CD4-positive, alpha-beta T cell treated with Interferon gamma for 1 hour (primary cell): ENCODE results near the gene SLC23A2.
"Not testable (repeated sequence)": the region's sequence is repeated elsewhere in the genome, so short reads cannot be mapped to it uniquely, and the experiment has no call there.

Source experiments
- DNase-seq: peaks from one replicate; pipeline ENCODE4 v3.0.0-alpha.2; 2020

The SLC23A2 gene

GRCh38 chr20:5001174-5002076 is at the start of gene SLC23A2:
Gene SLC23A2 (minus strand): TSS chr20:5001510. CDS start chr20:4932562, 68,948 bp downstream.
- DNase-seq, result peak; percentile 52

- no peak for DNase-seq
Measured at GRCh38 chr20:5046656-5047339, 45.5 kb upstream of the SLC23A2 start.

- no peak for DNase-seq
Measured at GRCh38 chr20:5045906-5046305, 44.6 kb upstream of the SLC23A2 start.

GRCh38 chr20:5044075-5044620 is 42.8 kb upstream of the SLC23A2 start:
- no peak for DNase-seq

GRCh38 chr20:5041433-5041832 is 40.1 kb upstream of the SLC23A2 start:
- DNase-seq, result no peak

- no peak for DNase-seq
Measured at GRCh38 chr20:5040345-5040744, 39.0 kb upstream of the SLC23A2 start.

- no peak for DNase-seq
Measured at GRCh38 chr20:5039889-5040288, 38.6 kb upstream of the SLC23A2 start.

GRCh38 chr20:5039255-5039657 is 37.9 kb upstream of the SLC23A2 start:
- DNase-seq, result peak; percentile 38

GRCh38 chr20:5036828-5037227 is 35.5 kb upstream of the SLC23A2 start:
- DNase-seq, result no peak

- not testable (repeated sequence) for DNase-seq
Measured at GRCh38 chr20:5035518-5035917, 34.2 kb upstream of the SLC23A2 start.

- DNase-seq, result no peak
Measured at GRCh38 chr20:5033566-5033965, 32.3 kb upstream of the SLC23A2 start.

GRCh38 chr20:5031701-5032100 is 30.4 kb upstream of the SLC23A2 start:
- DNase-seq, result not testable (repeated sequence)

- DNase-seq, result no peak
Measured at GRCh38 chr20:5031206-5031557, 29.9 kb upstream of the SLC23A2 start.

GRCh38 chr20:5030348-5031205 is 29.3 kb upstream of the SLC23A2 start:
- DNase-seq, result no peak

GRCh38 chr20:5028258-5029059 is 27.1 kb upstream of the SLC23A2 start:
- not testable (repeated sequence) for DNase-seq

- DNase-seq, result no peak
Measured at GRCh38 chr20:5024982-5025381, 23.7 kb upstream of the SLC23A2 start.

- no peak for DNase-seq
Measured at GRCh38 chr20:5024103-5024502, 22.8 kb upstream of the SLC23A2 start.

GRCh38 chr20:5023171-5023570 is 21.9 kb upstream of the SLC23A2 start:
- DNase-seq, result not testable (repeated sequence)

- no peak for DNase-seq
Measured at GRCh38 chr20:5020760-5021159, 19.4 kb upstream of the SLC23A2 start.

GRCh38 chr20:5013682-5014447 is 12.6 kb upstream of the SLC23A2 start:
- no peak for DNase-seq

GRCh38 chr20:5008759-5009158 is 7.4 kb upstream of the SLC23A2 start:
- no peak for DNase-seq
